Left lobe of liver (tissue), 2 donors: ENCODE measurements around the gene AGAP5. TPM values are rescaled to one million over a fixed set of nuclear protein-coding genes. Genes with fewer than 3 reads are reported as not detected.
"Not testable (repeated sequence)": the region's sequence is repeated elsewhere in the genome, so short reads cannot be mapped to it uniquely, and the experiment has no call there.

ENCODE experiments used
- ATAC-seq: fragments of 200-7000 bp; cut with Tn5 transposase; one replicate; pipeline ENCODE4 v1.9.1; 2020; ENCODE audit warnings: mild to moderate bottlenecking, moderate library complexity
- DNase-seq: peaks from one replicate; pipeline ENCODE4 v3.0.0-alpha.2; 2020; ENCODE audit warnings: low spot score
- total RNA-seq: library from RNA; stranded (reverse); gene quantifications from one replicate; pipeline ENCODE4 v1.2.1, GENCODE V29; 2021
- donor health status: DM: no; HTN: no; CAD: no; lungs with moderate emphysema.
- donor health status: DM: no; HTN: yes; CAD: no.

The AGAP5 gene
- total RNA-seq, 1 donor from 2014 or later, result 6.6 TPM

DNA sequence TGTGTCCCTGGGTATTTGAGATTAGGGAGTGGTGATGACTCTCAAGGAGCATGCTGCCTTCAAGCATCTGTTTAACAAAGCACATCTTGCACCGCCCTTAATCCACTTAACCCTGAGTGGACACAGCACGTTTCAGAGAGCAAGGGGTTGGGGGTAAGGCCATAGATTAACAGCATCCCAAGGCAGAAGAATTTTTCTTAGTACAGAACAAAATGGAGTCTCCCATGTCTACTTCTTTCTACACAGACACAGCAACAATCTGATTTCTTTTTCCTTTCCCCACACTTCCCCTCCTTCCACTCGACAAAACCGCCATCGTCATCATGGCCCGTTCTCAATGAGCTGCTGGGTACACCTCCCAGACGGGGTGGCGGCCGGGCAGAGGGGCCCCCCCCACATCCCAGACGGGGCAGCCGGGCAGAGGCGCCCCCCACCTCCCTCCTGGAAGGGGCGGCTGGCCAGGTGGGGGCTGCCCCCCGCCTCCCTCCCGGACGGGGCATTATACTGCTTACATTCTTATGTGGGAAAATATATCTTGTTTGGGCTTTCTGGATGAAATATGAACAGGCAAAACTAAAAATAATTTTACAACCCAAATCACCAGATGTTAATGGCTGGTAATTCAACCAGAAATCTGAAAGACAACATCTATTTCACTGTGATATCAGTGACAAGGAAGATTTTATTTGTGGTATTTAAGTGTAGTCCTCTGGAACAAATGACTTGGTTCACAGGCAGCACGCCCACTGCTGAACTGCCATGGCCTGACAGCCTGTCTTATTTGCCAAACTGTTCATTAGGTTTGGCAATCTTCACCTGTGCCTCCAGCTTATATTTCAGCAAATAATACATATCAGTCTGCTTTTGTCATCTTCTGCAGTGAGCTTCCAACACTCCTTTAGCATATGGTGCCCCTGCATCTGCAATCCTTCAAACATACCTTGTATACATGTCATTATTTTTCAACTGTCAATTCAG is 17.6 kb upstream of the AGAP5 start:
- peak; percentile 27 for ATAC-seq
- not testable (repeated sequence) for DNase-seq

DNA sequence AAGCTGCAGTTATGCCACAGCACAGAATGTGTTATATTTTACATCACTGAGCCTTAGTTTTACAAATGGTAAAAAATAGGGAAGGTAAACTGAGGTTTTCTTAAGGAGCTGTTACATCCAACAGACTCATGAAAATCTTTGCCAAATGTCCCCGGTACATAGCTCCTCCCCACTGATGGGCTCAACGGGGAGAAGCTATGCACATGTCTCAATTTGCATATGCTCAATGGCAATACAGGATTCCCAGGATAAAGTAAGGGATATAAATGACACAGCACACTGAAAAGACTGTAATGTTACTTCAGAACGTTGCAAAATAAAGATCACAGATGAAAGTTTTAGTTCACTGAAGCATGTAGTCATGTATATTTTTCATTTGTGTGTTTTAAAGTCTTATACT is 16.6 kb upstream of the AGAP5 start:
- DNase-seq, ATAC-seq: not testable (repeated sequence)

DNA sequence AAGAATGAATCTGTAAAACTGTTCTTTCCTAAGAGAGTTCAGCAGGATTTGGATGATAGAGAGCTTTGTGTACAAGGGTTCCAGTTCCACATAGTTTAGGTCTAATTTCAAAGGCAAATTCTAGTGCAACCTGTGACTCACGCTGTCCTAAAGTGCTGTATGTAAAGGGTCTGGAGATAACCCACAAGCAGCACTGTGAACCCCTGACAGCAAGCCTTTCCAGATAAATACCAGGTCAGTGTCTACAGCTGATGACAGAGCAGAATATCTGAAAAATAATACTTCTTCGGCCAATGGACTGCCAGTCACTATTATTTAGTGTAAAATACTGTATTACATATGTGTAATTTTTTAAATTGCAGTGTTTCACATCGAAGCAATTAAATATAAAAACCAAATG is 16.0 kb upstream of the AGAP5 start:
- DNase-seq, ATAC-seq: not testable (repeated sequence)

DNA sequence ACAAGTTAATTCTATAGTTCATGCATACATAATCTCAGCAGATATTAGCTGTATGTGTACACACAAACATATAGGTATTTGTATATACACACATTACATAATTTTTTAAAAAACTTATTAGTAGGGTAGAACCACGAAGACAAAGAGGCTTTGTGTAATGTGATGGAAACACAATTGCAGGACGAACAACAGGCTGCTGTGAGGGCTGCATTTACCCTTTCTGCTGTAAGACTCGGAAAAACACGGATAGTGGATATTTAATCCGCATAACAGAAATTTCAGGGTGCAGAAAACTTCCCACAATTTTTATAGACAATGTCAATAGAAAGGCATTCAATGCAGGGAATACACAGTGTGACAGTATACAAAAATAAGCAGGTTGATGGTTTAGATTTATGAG is 13.8 kb upstream of the AGAP5 start:
- ATAC-seq, DNase-seq: not testable (repeated sequence)

DNA sequence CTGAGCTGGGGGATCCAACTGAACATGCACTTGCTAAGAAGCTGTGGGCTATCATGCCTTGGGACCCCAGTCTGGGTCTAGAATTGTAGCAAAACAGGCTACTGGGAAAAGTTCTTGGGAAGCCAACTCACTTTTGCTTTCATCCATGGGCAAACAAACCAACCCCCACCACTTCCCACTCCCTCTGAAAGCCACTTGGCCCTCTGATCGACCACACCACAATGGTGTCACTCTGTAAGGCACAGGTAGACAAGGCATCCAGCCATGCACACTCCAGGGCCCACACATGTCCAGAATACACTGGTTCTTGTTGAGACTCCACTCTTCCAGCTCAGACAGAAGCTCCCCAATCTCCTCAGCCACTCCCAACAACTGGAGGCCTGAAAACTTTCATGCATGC is 10.2 kb upstream of the AGAP5 start:
- not testable (repeated sequence) for DNase-seq, ATAC-seq

DNA sequence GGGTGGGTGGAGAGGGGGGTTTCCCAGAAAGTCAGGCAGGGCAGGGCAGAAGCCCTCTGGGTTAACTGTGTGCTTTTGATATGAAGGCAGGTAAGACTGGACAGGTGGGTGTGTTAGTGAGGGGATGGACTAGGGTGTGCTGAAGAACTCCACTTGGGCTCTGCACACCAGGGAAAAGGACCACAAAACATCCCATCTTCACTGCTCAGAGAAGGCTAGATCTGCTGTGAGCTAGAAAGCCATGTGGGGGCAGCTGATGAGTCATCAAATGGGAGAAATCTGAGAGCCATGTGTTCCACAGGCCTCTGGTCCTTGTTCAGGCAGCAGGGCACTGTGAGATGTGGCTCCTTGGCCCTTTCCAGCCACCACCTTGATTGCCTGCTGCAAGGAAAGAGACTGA is 9.7 kb upstream of the AGAP5 start:
- DNase-seq, ATAC-seq: not testable (repeated sequence)

DNA sequence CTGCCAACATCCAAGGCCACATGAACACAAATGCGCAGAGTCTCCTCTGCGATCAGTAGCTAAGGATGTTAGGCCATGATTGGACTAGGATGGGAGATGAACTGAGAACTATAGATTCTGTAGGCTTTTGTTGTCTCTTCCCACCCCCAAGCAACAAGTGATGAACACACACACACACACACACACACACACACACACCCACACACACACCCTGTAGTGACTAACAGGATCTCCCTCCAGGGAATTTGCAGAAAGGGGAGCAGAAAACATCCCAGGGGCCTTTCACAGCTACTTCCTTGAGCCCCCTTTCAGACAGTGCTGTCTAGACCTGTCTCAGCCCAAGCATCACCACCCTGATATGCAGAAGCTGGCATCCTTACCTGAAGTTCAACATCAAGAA is 8.6 kb upstream of the AGAP5 start:
- ATAC-seq, DNase-seq: not testable (repeated sequence)

DNA sequence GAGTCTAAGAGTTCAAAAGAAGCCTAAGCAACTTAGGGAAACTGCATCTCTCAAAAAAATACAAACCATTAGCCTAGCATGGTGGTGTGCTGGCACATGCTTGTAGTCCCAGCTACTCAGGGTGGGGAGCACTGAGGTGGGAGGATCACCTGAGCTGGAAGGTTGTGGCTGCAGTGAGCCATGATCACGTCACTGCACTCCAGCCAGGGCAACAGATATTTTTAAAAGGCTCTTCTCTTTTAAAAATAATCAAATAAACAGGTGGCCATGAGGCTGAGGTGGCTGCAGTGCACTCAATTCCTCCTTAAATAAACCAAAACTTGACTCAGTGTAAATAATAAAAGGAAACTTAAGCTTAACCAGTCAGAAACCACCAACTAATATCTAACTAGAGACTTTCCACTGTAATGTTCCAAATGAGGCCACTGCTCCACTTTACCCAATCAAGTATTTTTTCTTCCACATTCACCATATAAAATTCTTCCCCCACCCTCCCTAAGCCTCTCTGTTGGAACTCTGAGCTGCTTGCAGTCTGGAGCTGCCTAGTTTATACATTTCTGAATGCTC is 7.7 kb upstream of the AGAP5 start:
- not testable (repeated sequence) for DNase-seq, ATAC-seq

DNA sequence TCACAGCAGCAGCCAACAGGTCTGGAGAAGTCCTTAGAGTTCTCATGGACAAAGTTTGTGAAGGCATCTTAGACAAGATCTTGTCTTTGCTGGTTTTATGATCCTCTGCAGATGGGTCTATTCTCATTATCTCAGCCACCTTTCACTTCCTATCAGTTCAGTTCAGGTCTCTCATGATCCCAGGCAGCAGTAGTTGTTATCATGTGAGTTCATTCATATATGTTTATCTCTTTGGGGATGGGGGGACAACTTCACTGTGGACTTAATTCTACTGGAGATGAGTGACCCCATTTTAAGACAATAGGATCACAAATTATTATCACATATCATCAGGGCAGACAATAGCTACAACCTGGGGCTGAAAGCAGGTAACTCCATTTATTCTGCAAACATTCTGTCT is 6.0 kb upstream of the AGAP5 start:
- ATAC-seq, DNase-seq: not testable (repeated sequence)

DNA sequence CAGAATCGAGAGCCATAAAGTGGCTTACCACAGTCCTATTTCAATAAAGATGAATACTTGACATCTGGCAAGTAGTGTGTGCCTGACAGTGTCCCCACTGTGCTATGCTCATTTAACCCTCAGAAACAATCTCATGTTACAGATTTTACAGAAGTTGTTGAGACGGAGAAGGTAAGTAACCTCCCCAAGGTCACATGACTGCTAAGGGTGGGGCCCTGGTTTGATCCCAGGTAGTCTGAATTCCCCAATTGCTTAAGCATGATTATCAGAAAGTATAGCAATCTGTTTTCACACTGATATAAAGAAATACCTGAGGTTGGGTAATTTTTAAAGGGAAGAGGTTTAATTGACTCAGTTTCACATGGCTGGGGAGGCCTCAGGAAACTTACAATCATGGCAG is 910 bp upstream of the AGAP5 start:
- not testable (repeated sequence) for ATAC-seq, DNase-seq

DNA sequence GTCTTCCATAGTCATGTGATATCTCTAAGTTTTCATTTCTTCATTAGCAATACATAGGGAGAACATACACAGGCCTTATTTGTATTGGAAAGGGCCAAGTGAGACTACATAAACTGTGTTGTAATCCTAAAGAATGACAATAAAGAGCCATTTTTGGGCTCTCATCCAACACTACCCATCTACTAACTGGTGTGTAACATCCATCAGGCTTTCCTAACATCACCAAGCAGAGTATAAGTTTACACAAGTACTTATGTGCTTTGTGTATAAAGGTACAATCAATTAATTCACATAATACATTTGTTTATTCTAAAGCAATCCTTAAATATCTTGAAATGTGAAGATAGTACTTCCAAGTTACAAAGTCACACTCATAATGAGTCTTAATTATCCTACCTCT is 2.6 kb downstream of the AGAP5 start:
- not testable (repeated sequence) for ATAC-seq, DNase-seq

DNA sequence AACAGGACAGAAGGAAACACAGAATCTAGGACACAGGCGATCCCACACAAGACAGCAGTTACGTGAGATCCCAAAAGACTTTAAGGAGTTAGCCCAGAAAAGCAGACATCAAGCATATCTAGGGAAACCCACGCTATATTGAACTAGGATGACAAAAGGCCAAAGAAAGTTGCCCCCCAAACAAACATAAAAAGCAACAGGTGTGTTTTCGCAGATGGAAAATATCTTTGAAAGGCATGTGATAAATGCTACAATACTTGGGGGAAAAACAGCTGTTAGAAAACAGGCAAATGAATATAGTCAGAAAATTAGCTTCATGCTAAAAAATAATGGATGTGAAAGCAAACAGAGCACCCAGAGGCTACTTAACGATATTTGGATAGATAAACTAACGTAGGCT is 7.2 kb downstream of the AGAP5 start:
- DNase-seq, ATAC-seq: not testable (repeated sequence)

DNA sequence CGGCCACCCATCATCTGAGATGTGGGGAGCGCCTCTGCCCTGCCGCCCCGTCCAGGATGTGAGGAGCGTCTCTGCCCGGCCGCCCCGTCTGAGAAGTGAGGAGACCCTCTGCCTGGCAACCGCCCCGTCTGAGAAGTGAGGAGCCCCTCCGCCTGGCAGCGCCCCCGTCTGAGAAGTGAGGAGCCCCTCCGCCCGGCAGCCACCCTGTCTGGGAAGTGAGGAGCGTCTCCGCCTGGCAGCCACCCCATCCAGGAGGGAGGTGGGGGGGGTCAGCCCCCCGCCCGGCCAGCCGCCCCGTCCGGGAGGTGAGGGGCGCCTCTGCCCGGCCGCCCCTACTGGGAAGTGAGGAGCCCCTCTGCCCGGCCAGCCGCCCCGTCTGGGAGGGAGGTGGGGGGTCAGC is 8.3 kb downstream of the AGAP5 start:
- not testable (repeated sequence) for DNase-seq, ATAC-seq

DNA sequence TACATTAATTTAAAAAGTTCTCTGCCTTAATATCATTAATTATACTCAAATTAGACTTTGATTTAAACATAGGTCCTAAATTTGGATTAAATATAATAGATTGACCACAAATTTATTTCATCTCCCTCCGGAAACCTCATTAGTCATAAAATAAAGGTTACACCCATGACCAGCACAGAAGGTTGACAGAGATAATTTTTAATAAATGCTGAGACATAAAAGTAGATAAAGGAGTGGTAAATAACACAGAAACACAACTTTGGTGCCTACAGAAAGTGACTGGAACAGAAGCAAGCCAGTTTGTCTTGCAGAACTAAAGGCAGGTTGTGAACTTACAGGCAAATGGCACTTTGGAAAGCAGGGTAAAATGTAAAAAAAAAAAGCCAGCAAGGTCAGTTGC is 10.3 kb downstream of the AGAP5 start:
- not testable (repeated sequence) for DNase-seq, ATAC-seq

DNA sequence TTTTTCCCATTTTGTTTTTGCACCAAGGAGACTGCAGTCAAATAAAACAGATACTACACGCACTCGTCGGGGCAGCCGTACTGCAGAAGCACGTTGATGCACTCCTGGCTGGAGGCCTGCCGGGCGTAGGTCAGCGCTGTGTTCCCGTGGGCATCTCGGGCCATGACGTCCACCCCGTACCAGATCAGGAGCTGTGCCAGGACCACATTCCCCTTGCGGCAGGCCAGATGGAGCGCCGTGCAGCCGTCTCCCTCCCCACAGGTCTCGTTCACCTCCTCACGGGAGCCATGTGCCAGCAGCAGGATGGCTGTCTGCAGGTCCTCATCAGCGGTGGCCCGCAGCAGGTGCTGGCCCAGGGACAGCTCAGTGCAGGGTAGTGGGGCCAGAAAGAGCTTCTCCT is 23.4 kb downstream of the AGAP5 start:
- ATAC-seq, result not testable (repeated sequence)

DNA sequence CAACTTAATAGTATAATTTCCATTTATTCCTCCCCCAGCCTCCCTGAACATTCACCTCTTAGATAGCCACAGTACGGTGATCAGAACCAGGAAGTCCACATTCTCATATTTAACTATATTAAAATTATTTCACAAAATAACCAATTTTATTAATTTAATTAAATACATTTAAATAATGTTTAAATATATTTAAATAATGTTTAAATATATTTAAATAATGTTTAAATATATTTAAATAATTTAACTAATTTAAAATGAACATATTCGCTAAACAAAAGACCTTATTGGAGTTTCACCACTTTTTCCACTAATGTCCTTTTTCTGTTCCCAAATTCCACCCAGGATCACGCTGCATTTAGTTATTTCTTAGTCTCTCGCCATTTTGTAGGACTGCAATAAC is 29.5 kb downstream of the AGAP5 start:
- ATAC-seq, DNase-seq: not testable (repeated sequence)

More for the DNA sequence above, 23.4 kb downstream of the AGAP5 start:
- DNase-seq, result not testable (repeated sequence)

DNA sequence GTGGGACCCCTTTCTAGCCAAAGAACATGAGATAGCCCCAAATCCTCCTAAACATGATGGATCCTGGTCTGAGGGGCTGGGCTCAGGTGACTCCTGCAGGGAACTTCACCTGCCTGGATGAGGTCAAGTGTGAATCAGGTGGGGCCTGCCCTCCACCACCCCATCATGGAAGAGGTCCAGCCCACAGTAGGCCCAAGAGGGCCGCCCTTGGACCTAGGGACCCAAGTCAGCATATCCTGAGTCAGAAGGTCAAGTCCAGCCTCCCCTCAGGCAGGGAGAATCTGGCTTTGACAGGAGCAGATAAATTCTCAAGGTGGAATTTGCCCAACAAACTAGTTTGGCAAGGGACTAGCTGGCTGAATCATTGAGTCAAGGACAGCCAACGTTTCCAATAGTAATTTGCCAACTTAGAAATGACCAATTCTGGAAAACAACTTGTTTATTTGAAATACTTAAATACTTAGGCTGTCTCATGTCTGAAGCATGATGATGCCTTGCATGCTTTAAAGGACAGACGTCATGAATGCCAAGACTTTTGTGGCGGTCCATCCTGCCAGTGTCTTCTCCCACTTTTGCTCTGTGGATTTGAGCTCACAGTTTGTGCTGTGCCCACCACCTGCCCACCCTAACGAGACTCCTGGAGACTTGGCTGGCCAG is 31.6 kb downstream of the AGAP5 start:
- not testable (repeated sequence) for ATAC-seq

DNA sequence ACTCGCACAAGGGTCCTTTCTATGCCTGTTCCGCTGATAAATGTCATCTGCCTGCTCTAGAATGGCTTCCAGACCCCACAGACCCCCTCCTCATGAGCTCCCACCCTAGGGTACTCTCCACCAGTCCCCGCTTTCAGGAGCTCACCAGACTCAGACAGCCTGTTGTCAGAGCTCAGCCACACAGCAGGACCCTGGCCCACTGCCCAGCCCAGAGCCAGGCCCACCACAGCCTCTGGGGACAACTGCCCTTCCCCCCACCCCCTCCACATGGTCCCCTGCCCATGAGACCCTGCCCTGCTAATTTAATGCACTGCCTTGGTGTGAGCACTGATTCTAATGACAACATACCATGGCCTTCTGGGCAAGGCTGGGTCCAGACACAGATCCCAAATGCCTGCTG is 32.3 kb downstream of the AGAP5 start:
- ATAC-seq, DNase-seq: not testable (repeated sequence)

More for the DNA sequence above, 31.6 kb downstream of the AGAP5 start:
- DNase-seq, result not testable (repeated sequence)

DNA sequence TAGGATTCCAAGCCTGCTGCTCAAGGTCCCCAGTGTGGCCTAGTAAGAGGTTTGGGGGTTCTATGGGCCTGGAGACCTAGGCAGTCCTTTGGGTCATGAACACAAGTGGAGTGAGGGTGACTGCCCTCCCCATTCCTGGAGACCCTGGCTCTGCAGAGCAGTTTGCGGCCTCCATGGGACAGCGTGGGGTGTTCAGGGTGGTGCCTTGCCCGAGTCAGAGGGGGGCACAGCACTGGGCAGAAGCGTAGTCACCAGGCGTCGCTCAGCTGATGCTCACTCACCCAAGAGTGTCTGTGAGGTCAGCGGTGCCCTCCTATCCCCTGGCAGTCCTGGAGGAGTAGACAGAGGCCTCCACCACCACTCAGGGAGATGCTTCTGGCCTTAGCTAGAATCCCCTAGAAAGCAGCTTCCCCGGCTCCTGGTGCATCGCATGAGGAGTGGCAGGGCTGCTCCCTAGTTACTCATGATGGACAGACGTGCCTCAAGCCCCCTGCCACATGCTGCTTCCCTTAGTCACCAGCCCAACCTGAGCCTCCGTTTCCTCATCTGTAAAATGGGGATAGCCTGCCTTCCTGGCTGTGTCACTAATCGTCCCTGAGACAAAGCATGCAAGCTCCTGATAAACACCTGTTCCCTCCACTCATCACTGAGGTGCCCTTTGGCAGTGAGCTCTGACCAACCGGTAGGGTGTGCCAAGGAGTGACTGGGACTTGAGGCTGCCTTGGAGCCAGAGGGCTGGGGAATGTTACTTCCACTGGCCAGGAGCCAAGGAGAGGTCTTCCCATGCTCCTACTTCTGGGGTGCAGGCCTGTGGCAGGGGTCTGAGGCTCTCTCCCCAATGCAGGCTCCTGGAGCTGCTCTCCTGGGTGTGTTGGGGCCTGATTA is 33.5 kb downstream of the AGAP5 start:
- not testable (repeated sequence) for ATAC-seq, DNase-seq

DNA sequence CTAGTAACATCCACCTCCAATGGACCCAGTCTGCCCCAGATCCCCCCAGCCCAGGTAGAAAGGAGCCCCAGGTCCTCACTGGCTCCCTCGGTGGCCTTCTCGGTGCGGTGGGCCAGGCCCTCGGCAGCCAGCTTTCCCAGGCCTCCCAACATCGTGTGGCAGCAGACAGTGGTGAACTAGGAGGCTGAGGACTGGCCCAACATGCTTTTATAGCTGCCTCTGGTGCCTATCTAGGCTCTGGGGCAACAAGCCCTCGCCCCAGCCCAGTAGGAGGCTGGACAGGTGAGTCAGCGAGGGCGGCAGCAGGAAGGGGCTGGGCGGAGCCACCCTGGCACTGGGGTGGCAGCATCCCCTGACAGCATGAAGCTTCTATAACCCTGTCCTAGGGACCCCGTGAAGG is 34.3 kb downstream of the AGAP5 start:
- DNase-seq, result not testable (repeated sequence)

More for the DNA sequence above, 34.3 kb downstream of the AGAP5 start:
- ATAC-seq, result not testable (repeated sequence)
